Endodermal cell (in vitro differentiated cells): ENCODE results near the gene TAGLN2. TPM values are rescaled to one million over a fixed set of nuclear protein-coding genes. Genes with fewer than 3 reads are reported as not detected.
"Not testable (repeated sequence)": the region's sequence is repeated elsewhere in the genome, so short reads cannot be mapped to it uniquely, and the experiment has no call there.

Experiments
- DNase-seq: peaks from one replicate; pipeline ENCODE4 v3.0.0-alpha.2; 2017
- H3K27ac ChIP-seq: 2 replicates; pipeline ENCODE4 v1.5.1; 2013; ENCODE audit warnings: mild to moderate bottlenecking, low read depth, low read length, moderate library complexity
- H3K27me3 ChIP-seq: 2 replicates; pipeline ENCODE4 v1.6.1; 2013; ENCODE audit warnings: mild to moderate bottlenecking, low read length, moderate library complexity; ENCODE audit not compliant: insufficient read depth, control insufficient read depth, poor library complexity, severe bottlenecking
- H3K36me3 ChIP-seq: 2 replicates; pipeline ENCODE4 v1.7.0; 2013; ENCODE audit warnings: mild to moderate bottlenecking, low read length, moderate library complexity; ENCODE audit not compliant: control insufficient read depth, insufficient read depth
- H3K4me1 ChIP-seq: one replicate; pipeline ENCODE4 v1.7.0; 2013; ENCODE audit warnings: low read length; ENCODE audit not compliant: control insufficient read depth, insufficient read depth
- H3K4me3 ChIP-seq: 2 replicates; pipeline ENCODE4 v1.5.1; 2013; ENCODE audit warnings: mild to moderate bottlenecking, low read length, moderate library complexity
- H3K9ac ChIP-seq: 2 replicates; pipeline ENCODE4 v1.6.1; 2013; ENCODE audit warnings: mild to moderate bottlenecking, low read length, moderate library complexity; ENCODE audit not compliant: poor library complexity, severe bottlenecking; ENCODE audit errors: extremely low read depth
- H3K9me3 ChIP-seq: 2 replicates; pipeline ENCODE4 v1.6.1; 2013; ENCODE audit warnings: mild to moderate bottlenecking, low read length, moderate library complexity; ENCODE audit not compliant: control insufficient read depth
- H3K27ac Mint-ChIP-seq: 2 replicates; pipeline ENCODE4 v1.8.0; 2020; ENCODE audit warnings: mixed read lengths
- H3K27me3 Mint-ChIP-seq: 2 replicates; pipeline ENCODE4 v1.8.0; 2021; ENCODE audit warnings: mild to moderate bottlenecking, mixed read lengths; ENCODE audit not compliant: insufficient read depth
- H3K36me3 Mint-ChIP-seq: 2 replicates; pipeline ENCODE4 v1.8.0; 2020; ENCODE audit warnings: low read depth, mixed read lengths
- H3K4me1 Mint-ChIP-seq: 2 replicates; pipeline ENCODE4 v1.8.0; 2020; ENCODE audit warnings: mixed read lengths
- H3K4me3 Mint-ChIP-seq: 2 replicates; pipeline ENCODE4 v1.8.0; 2020; ENCODE audit warnings: mild to moderate bottlenecking, moderate library complexity, mixed read lengths
- H3K9me3 Mint-ChIP-seq: 2 replicates; pipeline ENCODE4 v1.8.0; 2020; ENCODE audit warnings: mild to moderate bottlenecking, mixed read lengths
- CTCF ChIP-seq: fragments of 200-600 bp; sonication (generic); conservative IDR thresholded peaks from 2 replicates; pipeline ENCODE4 v1.5.0; 2021; ENCODE audit warnings: antibody characterized with exemption, mild to moderate bottlenecking
- WGBS, 2 experiments: methylation state at CpG; one replicate each; pipeline versions ENCODE4 v1.1.5 to v1.1.7; 2013; ENCODE audit warnings: missing lambda C conversion rate in 2 of 2, mixed read lengths in 1 of 2; ENCODE audit not compliant: insufficient coverage in 1 of 2, insufficient read length in 1 of 2; 5-methylcytosine and 5-hydroxymethylcytosine counted together
- total RNA-seq, 2 donors: library from RNA; stranded (reverse); fragmentation: NEBNext Ultra II Directional in 1 of 2; extraction: Animal tissue kit (Norgen Biotek cat#: 25700) in 1 of 2; gene quantifications; 2 replicates in 1 of 2; 3 replicates in 1 of 2; pipeline ENCODE4 v1.2.1, GENCODE V29; 2021

Gene TAGLN2
- total RNA-seq, 2 donors from 2014 or later: 136 to 221 TPM

- TF ChIP-seq CTCF: no peak
- WGBS, 2 experiments: 89 to 91% methylated on average over 5 to 9 of the region's 9 CpGs
- Histone ChIP-seq H3K4me3 (no peak overlapping the region), H3K36me3 (no peaks in the 10 kb centered on the region), H3K9me3 (peaks cover 13% of the 10 kb centered on the region), H3K27ac (no peak overlapping the region), H3K4me1 (peaks cover 47% of the 10 kb centered on the region), H3K9ac (no peak overlapping the region), H3K27me3 (no peaks in the 10 kb centered on the region)
- Mint-ChIP-seq H3K27ac (peak overlapping the region; percentile 62), H3K36me3 (no peaks in the 10 kb centered on the region), H3K4me3 (no peak overlapping the region), H3K9me3 (peaks cover 9% of the 10 kb centered on the region), H3K27me3 (peaks cover 5% of the 10 kb centered on the region), H3K4me1 (peaks cover 53% of the 10 kb centered on the region)
- no peak for DNase-seq
These were observed 17.0 kb downstream of the TAGLN2 start for GRCh38 chr1:159908031-159908940.

- Mint-ChIP-seq H3K27me3 (peaks cover 8% of the 10 kb centered on the region), H3K4me3 (no peak overlapping the region), H3K36me3 (no peaks in the 10 kb centered on the region), H3K9me3 (peaks cover 13% of the 10 kb centered on the region), H3K4me1 (peaks cover 45% of the 10 kb centered on the region), H3K27ac (no peak overlapping the region)
- no peaks in the 10 kb centered on the region for H3K36me3 ChIP-seq
- H3K27ac ChIP-seq: no peak overlapping the region
- H3K9ac ChIP-seq: no peak overlapping the region
- WGBS, 2 experiments: 100% methylated on average over 1 of the region's 1 CpG
- no peak for TF ChIP-seq CTCF
- DNase-seq: no peak
- peaks cover 16% of the 10 kb centered on the region for H3K9me3 ChIP-seq
- no peaks in the 10 kb centered on the region for H3K27me3 ChIP-seq
- peaks cover 47% of the 10 kb centered on the region for H3K4me1 ChIP-seq
- H3K4me3 ChIP-seq: peak overlapping the region; percentile 55
These were observed 18.3 kb downstream of the TAGLN2 start for GRCh38 chr1:159906960-159907359.

GRCh38 chr1:159904036-159904435 is 21.3 kb downstream of the TAGLN2 start:
- H3K36me3 Mint-ChIP-seq, H3K27ac ChIP-seq, H3K36me3 ChIP-seq, H3K9ac ChIP-seq, H3K27me3 ChIP-seq, DNase-seq, H3K27ac Mint-ChIP-seq, H3K4me3 Mint-ChIP-seq, H3K4me3 ChIP-seq: not testable (repeated sequence)
- Mint-ChIP-seq H3K27me3 (peaks cover 12% of the 10 kb centered on the region), H3K9me3 (peaks cover 15% of the 10 kb centered on the region), H3K4me1 (peaks cover 36% of the 10 kb centered on the region)
- Histone ChIP-seq H3K9me3 (peaks cover 16% of the 10 kb centered on the region), H3K4me1 (peaks cover 22% of the 10 kb centered on the region)
- whole genome bisulfite sequencing, 2 experiments: 82% methylated on average over 3 of the region's 3 CpGs; no CpG with 5 or more reads in 1 of the 2 experiments
